ENCODE data around the gene NAV3. TPM values are rescaled to one million over a fixed set of nuclear protein-coding genes. Genes with fewer than 3 reads are reported as not detected.

NAV3 gene
- total RNA-seq, 2 experiments from 2014 or later = not detected

- Mint-ChIP-seq H3K36me3 (ENCODE audit: low read depth) (no peaks in the 10 kb centered on the region), H3K9me3 (peaks cover 2% of the 10 kb centered on the region), H3K27ac (no peak overlapping the region), H3K4me3 (no peak overlapping the region), H3K27me3 (no peaks in the 10 kb centered on the region), H3K4me1 (ENCODE audit: low read depth) (no peaks in the 10 kb centered on the region)
- intact Hi-C loops (cut with DNase I, micrococcal nuclease) = no loop called here
- H3K27ac ChIP-seq (ENCODE audit: low read depth in 1 of 2, low read length in 2 of 2) = no peak overlapping the region
- ChIA-PET POLR2A (no interaction called here), CTCF (no interaction called here)
- H3K9me3 ChIP-seq (ENCODE audit: control insufficient read depth in 1 of 2, insufficient read depth in 1 of 2, low read length in 2 of 2) = no peaks in the 10 kb centered on the region
- H3K4me3 ChIP-seq (ENCODE audit: low read length) = no peak overlapping the region
- ATAC-seq (ENCODE audit: poor library complexity) (no peak), DNase-seq (no peak)
- no peak for TF ChIP-seq CTCF (IDR thresholded peaks at IDR 0.05)
- H3K27me3 ChIP-seq (ENCODE audit: control insufficient read depth in 1 of 2, insufficient read depth in 2 of 2, low read length in 2 of 2) = no peaks in the 10 kb centered on the region
- no peaks in the 10 kb centered on the region for H3K4me1 ChIP-seq (ENCODE audit: insufficient read depth, low read length)
- no peaks in the 10 kb centered on the region for H3K36me3 ChIP-seq (ENCODE audit: insufficient read depth, low read length)
Measured at GRCh38 chr12:77855548-77855947, 24.9 kb downstream of the NAV3 start.

- CTCF ChIA-PET = no interaction called here
Measured at GRCh38 chr12:77861317-77861716, 30.6 kb downstream of the NAV3 start.

GRCh38 chr12:77865178-77865577, 34.5 kb downstream of the NAV3 start:
- Histone ChIP-seq H3K9me3 (ENCODE audit: control insufficient read depth in 1 of 2, insufficient read depth in 1 of 2, low read length in 2 of 2) (peaks cover 0 to 4% of the 10 kb centered on the region in 2 experiments), H3K27me3 (ENCODE audit: control insufficient read depth in 1 of 2, insufficient read depth in 2 of 2, low read length in 2 of 2) (no peaks in the 10 kb centered on the region), H3K27ac (ENCODE audit: low read depth in 1 of 2, low read length in 2 of 2) (no peak overlapping the region), H3K4me1 (ENCODE audit: insufficient read depth, low read length) (no peaks in the 10 kb centered on the region), H3K4me3 (ENCODE audit: low read length) (no peak overlapping the region), H3K36me3 (ENCODE audit: insufficient read depth, low read length) (no peaks in the 10 kb centered on the region)
- no peaks in the 10 kb centered on the region for H3K27me3 Mint-ChIP-seq
- H3K27ac Mint-ChIP-seq = no peak overlapping the region
- H3K4me3 Mint-ChIP-seq = no peak overlapping the region
- H3K36me3 Mint-ChIP-seq (ENCODE audit: low read depth) = no peaks in the 10 kb centered on the region
- TF ChIP-seq CTCF (IDR thresholded peaks at IDR 0.05) = no peak
- ATAC-seq (ENCODE audit: poor library complexity) (no peak), DNase-seq (no peak)
- H3K9me3 Mint-ChIP-seq = peaks cover 5% of the 10 kb centered on the region
- H3K4me1 Mint-ChIP-seq (ENCODE audit: low read depth) = no peaks in the 10 kb centered on the region
- ChIA-PET POLR2A (no interaction called here), CTCF (no interaction called here)
- intact Hi-C loops (cut with DNase I, micrococcal nuclease) = no loop called here

More at GRCh38 chr12:77861317-77861716, 30.6 kb downstream of the NAV3 start:
- Mint-ChIP-seq H3K4me3 (no peak overlapping the region), H3K4me1 (ENCODE audit: low read depth) (no peaks in the 10 kb centered on the region), H3K27ac (no peak overlapping the region), H3K36me3 (ENCODE audit: low read depth) (no peaks in the 10 kb centered on the region), H3K9me3 (peaks cover 4% of the 10 kb centered on the region), H3K27me3 (no peaks in the 10 kb centered on the region)
- Histone ChIP-seq H3K4me3 (ENCODE audit: low read length) (no peak overlapping the region), H3K27ac (ENCODE audit: low read depth in 1 of 2, low read length in 2 of 2) (no peak overlapping the region), H3K4me1 (ENCODE audit: insufficient read depth, low read length) (no peaks in the 10 kb centered on the region), H3K36me3 (ENCODE audit: insufficient read depth, low read length) (no peaks in the 10 kb centered on the region), H3K9me3 (ENCODE audit: control insufficient read depth in 1 of 2, insufficient read depth in 1 of 2, low read length in 2 of 2) (no peaks in the 10 kb centered on the region), H3K27me3 (ENCODE audit: control insufficient read depth in 1 of 2, insufficient read depth in 2 of 2, low read length in 2 of 2) (no peaks in the 10 kb centered on the region)
- ATAC-seq (ENCODE audit: poor library complexity) (no peak), DNase-seq (no peak)
- POLR2A ChIA-PET = no interaction called here
- TF ChIP-seq CTCF (IDR thresholded peaks at IDR 0.05) = no peak
- intact Hi-C loops (cut with DNase I, micrococcal nuclease) = no loop called here
